Measurements from ENCODE around the gene EIPR1.
"Not testable (repeated sequence)": the region's sequence is repeated elsewhere in the genome, so short reads cannot be mapped to it uniquely, and the experiment has no call there.

The EIPR1 gene

DNA sequence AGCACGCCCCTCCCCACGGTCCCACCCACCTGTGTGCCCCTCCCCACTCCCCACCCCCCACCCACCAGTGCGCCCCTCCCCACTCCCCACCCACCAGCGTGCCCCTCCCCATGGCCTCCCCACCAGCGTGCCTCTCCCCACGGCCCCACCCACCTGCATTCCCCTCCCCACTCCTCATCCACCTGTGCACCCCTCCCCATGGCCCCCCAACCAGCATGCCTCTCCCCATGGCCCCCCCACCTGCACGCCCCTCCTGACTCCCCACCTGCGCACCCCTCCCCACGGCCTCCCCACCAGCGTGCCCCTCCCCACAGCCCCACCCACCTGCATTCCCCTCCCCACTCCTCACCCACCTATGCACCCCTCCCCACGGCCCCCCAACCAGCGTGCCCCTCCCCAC lies 190.2 kb downstream of the EIPR1 start:
- DNase-seq: no peak

DNA sequence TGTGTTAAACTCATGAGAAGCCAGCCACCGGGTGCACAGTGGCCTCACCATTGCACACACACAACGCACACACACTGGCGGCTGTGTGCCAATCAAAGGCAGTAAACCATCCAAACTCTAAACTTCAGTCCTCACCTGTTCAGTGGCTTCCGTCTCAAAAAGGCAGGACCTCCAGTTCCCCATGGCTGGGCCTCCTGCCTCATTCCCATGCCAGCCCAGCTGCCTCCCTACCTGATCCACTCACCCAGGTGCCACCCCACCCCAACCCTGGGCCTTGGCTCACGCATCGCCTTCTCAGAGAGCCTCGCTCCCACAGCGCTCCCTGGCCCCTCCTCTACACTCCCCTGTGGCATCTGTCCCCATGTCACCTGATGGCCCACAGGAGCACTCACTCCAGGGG lies 190.9 kb downstream of the EIPR1 start:
- no peak for DNase-seq

DNA sequence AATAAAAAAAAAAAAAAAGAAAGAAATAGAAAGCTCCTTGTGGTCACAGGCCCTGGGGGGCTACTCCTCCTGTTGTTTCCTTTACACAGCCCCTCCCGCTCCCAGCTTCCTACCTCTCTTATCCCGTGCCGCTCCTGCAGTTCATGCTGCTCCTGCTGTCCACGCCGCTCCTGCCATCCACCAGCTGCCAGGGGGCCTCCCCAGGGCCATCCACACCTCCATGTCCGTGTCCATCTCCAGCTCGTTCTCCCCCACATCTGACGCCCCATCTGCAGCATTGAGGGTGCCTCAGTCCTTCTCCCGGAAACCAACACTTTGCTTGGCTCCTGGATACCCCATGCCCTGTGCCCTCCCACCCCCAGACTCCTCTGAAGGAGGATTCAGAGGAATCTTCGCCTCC lies 191.7 kb downstream of the EIPR1 start:
- no peak for DNase-seq

DNA sequence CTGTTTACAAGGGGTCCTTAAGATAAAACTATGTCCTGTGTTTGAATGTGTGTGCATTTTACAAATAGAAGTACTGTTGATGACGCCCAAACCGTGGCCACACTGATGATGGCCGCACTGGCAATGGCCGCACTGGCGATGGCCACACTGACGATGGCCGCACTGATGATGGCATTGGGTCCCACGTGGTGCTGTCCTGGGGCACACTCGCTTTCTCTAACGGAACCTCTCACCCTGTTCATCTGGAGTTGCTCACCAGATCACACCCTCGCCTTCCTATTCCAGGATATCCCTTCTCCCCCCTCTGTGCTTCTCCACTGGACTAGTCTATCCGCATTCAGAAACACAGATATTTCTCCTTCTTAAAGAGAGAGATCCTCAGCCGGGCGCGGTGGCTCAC lies 192.4 kb downstream of the EIPR1 start:
- DNase-seq: no peak

DNA sequence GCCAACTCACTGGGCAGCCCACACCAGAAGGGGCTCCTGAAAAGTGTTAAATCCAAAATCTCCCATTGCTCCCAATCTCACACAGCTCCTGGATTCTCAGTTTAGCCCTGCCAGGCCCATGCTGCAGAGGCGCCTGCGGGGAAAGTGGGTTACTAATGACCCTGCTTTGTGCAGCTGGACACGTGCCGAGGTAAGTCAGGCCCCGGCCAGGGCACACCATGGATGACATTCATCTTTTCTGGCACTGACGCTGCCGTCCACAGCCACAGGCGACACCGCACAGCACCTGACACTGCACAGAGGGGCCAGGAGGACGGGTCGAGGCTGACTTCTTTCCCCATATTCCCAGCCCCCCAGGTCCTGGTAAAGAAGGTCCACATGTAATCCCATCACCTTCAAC lies 193.5 kb downstream of the EIPR1 start:
- no peak for DNase-seq

DNA sequence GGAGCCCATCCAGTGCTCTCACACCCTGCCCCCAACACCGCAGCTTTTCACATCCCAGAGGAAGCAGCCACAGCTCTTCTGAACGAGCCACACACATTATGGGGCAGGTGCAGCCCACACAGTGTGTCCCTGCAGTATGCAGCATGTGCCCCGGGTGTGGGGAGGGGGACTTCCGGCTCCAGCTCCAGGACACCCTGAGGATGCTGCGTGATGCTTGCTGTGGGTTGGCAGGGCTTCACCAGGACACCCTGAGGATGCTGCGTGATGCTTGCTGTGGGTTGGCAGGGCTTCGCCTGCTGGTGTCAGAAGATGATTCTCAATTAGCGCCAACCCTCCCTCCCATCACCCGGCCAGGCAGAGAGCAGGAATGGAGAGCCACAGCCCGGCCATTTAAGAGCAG lies 193.9 kb downstream of the EIPR1 start:
- no peak for DNase-seq

DNA sequence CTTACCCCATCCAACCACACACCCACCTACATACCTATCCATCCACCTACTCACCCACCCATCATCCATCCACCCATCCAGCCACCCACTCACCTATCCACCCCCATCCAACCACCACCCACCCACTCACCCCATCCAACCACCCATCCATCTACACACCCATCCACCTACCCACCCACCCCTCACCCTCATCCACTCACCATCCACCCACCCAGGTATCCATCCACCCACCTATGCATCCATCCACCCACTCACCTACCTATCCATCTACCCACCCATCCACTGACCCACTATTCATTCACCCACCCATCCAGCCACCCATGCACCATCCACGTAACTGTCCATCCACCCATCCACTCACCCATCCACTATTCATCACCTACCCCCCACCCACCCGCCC lies 194.8 kb downstream of the EIPR1 start:
- DNase-seq: no peak

DNA sequence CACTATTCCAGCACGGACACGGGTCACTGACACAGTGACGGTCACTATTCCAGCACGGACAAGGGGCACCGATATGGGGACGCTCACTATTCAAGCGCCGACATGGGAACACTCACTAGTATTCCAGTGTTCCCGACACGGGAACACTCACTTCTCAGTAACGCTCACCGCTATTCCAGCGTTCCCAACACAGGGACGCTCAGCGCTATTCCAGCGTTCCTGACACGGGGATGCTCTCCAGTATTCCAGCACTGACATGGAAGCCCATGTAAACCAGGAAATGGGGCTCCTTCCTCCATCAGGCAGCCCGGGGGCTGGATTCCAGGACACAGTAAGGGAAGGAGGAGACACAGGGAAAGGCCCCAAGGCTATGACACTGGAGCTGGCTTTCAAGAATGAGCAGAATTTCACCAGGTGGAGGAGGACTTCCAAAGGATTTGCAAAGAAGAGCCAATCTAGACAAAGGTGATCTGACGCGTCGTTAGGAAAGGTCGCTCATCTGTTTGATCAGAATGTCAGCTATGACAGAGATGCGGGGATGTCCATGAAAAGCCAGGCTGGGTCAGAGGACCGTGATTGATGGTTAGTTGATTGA lies 196.1 kb downstream of the EIPR1 start:
- DNase-seq: no peak

DNA sequence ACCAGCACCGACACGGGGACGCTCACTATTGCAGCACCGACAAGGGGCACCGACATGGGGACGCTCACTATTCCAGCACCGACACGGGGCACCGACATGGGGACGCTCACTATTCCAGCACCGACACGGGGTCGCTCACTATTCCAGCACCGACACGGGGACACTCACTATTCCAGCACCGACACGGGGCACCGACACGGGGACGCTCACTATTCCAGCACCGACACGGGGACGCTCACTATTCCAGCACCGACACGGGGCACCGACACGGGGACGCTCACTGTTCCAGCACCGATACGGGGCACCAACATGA lies 196.8 kb downstream of the EIPR1 start:
- DNase-seq: not testable (repeated sequence)

DNA sequence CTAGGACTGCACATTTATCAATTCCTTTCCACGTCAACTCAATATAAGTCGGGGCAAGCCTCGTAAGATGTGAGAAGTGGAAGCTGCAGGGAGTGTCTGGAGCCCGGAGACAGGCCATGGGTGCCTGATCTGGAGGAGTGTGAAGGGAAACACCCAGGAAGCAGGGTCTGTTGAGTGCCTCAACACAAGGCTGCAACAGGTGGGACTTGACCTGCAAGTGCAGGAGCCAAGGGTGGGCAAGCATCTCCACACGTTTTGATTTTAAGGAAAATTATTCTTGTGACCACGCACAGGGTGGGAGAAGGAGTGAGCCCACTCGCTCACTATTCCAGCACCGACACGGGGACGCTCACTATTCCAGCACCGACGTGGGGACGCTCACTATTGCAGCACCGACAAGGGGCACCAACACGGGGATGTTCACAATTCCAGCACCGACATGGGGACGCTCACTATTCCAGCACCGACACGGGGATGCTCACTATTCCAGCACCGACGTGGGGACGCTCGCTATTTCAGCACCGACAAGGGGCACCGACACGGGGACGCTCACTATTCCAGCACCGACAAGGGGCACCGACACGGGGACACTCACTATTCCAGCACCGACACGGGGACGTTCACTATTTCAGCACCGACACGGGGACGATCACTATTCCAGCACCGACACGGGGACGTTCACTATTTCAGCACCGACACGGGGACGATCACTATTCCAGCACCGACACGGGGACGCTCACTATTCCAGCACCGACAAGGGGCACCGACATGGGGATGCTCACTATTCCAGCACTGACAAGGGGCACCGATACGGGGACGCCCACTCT lies 197.3 kb downstream of the EIPR1 start:
- no peak for DNase-seq

DNA sequence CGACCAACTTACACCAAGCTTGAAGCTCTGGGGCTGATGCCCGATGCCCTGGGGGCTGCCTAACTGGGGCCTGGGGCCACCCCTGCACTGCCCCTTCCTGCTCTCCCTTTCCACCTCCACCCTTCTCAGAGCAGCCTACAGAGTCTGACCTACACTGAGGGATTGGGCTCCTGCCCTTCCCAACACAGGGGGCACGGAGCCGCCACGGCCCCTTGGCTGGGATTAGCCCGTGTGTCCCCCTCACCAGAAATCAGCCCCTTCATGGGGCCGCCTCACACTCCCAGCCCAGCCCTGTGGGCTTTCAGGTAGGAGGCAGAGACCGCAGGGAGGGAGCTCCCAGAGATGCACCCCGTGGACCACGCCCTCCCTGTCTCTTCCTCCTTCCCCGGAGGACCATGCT lies 198.0 kb downstream of the EIPR1 start:
- no peak for DNase-seq

DNA sequence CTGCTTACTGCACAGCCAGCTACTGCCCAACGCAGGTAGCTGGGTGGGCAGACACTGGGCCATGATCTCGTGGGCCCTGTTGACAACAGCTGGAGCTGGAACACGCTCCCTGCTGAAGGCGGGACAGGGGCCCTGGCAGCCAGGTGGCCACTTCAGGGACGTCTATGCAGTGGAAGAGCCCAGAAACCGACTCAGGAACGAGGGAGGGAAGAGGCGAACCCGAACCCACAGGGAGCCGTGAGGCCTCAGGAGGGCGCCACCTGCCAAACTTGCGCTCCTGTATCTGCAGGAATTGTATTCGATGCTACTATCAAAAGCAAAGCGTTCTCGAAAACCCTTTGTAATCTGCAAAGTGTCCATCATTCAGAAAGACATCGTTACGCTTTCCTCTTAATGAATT lies 198.4 kb downstream of the EIPR1 start:
- DNase-seq: no peak

DNA sequence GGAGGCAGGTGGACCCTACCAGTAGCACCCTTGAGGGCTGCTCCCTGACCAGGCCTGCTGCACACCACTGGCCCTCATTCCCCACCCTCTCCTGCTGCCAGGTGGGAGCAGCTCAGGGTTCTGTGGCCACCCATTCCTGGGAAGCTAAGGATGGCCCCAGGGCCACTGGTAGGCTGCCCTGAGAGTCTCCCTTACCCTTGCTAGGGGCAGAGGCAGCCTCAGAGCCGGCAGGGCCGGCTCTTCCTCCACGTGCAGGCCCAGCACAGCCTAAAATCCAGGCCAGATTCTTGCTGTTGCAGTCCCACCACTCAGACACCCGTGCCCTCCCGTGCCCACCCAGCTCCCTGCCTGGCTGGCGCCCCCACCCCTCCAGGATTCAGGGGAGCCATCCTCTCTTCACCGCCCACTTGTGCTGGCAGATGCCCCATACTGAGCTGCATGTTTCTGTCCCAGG lies 199.0 kb downstream of the EIPR1 start:
- no peak for DNase-seq

DNA sequence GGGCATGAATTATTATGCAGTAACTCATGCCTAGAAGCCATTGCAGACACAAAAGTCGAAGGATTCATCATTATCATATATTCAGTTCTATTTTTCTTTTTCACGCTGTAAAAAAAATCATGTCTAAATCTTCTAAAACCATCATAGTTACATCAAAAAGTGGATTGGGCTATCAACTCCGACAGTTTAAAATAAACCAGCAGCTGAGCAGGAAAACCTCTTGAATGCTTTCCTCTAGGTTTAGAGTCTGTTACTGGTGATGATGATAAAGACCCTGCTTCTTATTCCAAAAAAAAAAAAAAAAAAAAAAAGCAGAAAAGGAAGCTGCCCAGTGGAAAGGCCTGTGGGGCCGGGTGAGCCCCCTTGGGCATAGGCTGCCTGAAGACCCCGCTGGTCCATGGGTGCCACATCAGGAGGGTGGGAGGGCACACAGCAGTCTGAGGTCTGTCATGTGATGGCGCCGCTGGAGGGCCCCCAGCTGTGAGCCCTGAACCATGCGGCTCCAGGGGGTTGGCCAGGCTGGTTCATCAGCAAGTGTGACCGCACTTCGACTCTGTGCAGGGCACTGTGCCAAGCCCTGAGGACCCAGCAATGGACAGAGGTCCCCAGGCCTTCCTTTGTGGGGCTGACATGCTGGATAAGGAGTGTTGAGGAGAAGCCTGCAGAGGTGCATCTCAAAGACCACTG lies 199.6 kb downstream of the EIPR1 start:
- DNase-seq: no peak

DNA sequence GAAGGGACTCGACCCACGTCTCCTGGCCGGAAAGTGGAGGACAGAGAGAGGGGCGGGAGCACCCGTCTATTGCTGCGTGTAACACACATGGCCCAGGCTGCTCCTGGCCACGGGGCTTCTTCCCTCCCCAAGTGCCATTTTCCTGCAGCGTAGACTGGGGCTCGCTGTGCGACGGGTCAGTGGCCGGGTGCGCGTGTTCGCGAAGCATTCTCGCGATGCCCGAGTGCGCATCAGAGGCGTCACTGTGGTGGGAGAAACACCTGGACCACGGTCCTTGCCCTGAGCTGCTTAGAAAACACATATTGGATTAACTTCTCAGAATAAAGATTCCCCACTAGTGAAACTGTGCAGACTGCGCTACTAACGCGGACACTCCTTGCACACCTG lies 200.8 kb downstream of the EIPR1 start:
- no peak for DNase-seq

DNA sequence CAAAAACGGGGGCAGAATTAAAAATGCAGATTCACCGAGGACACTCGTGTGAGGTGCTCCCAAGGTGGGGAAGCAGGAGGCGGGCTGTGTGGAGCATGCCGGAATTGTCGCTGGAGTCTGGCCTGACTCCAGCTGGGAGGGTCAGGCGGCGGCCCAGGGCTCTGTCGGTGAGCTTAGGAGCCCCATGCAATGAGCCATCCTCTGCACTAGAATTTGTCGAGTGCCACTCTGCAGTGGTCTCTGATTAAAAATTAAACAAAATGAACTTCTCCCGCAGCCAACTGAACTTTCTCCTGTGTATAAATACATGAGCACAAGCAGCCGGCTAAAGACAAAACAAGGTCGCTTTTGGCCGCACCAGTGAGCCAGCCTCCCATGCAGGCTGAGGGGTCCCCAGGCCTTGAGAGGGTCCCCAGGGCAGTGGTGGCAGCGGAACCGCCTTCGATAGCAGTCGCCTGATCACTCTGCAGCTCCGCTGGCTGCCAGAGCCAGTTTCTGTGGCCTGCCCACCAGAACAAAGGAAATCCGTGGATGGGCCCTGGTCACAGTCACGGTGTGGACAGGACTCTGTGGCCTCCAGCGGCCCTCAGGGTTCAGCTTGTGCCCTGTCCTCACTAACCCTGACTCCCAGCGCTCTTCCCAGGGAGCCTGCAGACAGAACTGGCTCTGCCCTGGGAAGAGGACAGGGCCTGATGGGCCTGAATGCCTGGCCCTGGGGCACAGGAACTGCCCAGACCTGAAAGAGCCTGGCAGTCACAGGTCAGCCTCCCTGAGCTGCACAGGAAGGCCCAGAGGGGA lies 201.3 kb downstream of the EIPR1 start:
- DNase-seq: no peak

DNA sequence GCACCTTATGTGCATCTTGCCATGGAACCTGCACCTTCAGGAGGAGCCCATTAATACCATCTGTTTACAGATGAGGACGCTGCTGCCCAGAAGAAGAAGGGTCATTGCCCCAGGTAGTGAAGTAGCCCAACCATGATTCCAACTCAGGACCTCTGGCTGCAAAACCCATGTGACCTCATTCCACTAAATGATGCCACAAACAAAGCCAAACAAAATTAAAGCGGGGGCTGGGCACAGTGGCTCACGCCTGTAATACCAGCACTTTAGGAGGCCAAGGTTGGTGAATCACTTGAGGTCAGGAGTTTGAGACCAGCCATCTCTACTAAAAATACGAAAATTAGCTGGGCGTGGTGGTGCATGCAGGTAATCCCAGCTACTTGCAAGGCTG lies 202.1 kb downstream of the EIPR1 start:
- no peak for DNase-seq

DNA sequence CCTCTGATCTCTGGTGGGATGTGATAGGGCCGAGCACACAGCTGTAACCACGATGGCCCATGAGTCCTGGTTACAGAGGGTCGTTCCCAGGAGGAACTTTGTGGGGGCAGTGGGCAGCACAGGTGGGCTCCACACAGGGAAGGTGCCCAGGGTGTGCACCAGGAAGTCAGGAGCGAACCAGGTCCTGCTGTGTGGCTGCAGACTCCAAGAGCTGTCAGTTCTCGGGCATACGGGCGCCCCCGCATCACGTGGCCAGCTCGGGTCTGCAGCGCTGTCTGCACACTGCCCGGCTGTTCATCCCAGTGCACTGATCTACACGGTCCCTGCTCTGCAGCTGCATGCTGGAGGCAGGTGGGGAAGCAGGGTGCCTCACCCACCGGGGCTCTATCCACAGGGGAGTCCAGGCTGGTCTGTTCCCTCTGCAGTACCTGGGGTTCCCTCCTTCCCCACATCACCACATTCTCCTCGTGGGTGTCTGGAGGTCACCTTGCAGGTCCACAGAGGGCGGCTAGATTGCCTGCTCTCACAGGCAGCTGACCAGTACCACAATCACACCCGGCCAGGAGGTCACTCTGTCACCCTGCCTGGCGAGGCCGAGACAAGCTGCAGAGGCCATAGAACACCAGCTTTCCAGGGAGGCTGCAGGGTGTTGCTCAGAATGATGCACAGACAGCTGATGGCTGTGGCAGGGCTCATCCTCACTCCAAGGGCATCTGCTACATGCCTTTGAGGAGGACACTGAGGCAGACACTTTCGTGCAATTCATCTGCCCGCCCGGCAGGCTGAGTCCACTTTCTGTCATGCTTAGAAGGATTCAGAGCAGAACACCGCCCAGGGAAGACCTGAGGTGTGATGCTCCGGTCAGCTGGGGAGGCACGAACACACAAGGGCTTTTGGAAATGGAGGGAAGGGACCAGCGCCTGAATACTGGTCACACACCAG lies 202.7 kb downstream of the EIPR1 start:
- DNase-seq: no peak

DNA sequence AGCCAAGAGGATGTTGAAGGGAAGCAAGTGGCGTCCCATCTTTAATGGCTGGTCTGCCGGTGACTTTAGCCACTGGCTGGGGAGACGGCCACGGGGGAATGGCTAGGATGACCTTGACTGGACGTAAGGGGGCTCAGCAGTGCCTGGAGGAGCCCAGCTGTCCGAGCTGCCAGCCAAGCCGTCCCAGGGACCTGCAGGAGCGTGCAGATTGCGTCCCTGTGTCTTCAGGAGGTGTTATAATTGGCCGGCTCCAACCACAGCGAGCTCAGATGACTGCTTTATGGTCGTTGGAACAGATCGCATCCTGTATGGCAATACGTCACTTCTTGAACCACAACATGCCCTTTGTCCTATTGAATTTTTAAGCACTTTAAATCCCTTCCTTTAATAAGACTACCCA lies 204.6 kb downstream of the EIPR1 start:
- no peak for DNase-seq

DNA sequence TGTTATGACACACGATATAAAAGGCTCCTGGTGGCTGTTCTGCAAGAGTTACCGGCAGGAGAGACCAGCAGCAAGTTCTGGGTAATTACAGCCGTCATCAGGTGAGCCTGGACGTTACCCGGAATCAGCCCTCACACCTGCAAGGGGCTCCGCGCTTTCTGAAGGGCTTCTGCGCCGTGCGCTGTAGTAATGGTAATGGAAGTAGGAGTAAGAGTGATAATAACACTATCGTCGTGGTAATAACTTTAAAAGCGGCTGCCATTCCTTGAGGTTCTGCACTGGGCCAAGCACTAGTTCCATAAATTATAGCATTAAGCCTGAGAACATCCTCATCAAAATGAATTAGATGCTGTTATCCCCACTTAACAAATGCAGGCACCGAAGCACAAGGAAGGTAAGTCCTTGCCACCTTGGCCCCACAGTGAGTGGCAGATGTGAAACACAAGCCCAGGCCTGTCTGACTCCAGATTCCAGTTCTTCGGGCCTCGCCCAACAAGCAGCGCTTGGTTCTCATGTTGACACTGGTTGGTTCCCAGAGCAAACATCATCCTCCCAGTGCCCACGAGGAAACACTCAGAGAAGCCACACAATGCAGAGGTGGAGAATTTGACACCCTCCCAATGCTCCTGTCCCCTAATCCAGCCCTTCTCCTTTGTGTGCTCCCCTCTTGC lies 205.2 kb downstream of the EIPR1 start:
- DNase-seq: no peak

DNA sequence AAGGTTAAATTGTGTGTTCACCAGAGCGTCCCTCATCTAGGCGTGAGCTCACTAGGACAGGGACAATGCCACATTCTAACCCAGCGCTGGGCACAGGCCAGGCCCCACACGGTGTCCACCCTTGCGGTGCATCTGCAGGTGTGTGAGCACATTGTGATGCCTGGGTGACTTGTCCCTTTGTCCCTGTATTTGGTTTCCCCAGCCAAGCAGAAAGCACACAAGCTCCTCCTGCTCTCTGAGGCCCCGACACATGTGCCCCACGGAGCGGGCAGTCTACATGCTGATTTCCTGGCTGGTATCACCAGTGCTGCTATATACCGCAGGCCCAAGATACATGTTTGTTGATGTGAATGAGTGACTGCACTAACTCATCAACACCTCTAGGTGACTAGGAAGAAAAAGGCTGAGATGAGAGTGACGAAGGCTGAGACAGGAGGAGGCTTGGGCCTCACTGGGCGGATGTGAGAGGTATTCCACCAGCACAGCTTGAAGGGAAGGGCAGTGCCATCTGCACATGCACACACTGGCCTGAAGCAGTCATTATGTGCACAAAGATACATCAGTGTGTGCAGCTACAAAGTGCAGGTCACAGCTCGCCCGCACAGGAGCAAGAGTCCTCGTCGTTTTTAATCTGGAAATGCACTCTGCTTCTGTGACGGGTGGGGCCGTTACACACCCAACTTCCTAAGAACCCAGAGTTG lies 205.9 kb downstream of the EIPR1 start:
- DNase-seq: no peak
